Panc1 (cell line): Measurements from ENCODE around the gene OR9A2. TPM values are rescaled to one million over a fixed set of nuclear protein-coding genes. Genes with fewer than 3 reads are reported as not detected.
A peak's percentile ranks its signal among the peaks of the same experiment; 100 is the strongest.

Experiments used
- ATAC-seq: fragments of 200-7000 bp; cut with Tn5 transposase; 2 replicates; pipeline ENCODE4 v1.9.1; 2020; ENCODE audit warnings: mild to moderate bottlenecking, moderate library complexity
- Bru-seq: library from RNA; stranded (reverse); fragments of 400-500 nt; gene quantifications from one replicate; lab custom pipeline; 2021; lab: Mats Ljungman, UMichigan
- BruChase-seq, 2 experiments: library from RNA; stranded (reverse); fragments of 400-500 nt; gene quantifications; one replicate each; lab custom pipeline; 2021; lab: Mats Ljungman, UMichigan
- BruUV-seq: library from RNA; stranded (reverse); fragments of 400-500 nt; replicated peaks from 2 replicates; lab custom pipeline; 2021; lab: Mats Ljungman, UMichigan
- CTCF ChIA-PET: fragments of 300-600 bp; sonication (Branson Sonifier 250); formaldehyde crosslinking; loops from one replicate; lab custom pipeline; 2022; ENCODE audit warnings: antibody characterized with exemption; lab: Charles Lee
- POLR2A ChIA-PET: fragments of 300-600 bp; sonication (Branson Sonifier 250); formaldehyde crosslinking; loops from one replicate; lab custom pipeline; 2022; ENCODE audit warnings: antibody characterized with exemption; lab: Charles Lee
- DNase-seq: peaks from one replicate; pipeline ENCODE4 v3.0.0-alpha.2; 2010; ENCODE audit warnings: low read depth, low spot score
- H3K27ac ChIP-seq: 2 replicates; pipeline ENCODE4 v1.5.1; 2011; ENCODE audit warnings: mild to moderate bottlenecking, low read length, inconsistent platforms
- H3K27me3 ChIP-seq: fragments of 200-500 bp; sonication (Bioruptor generic); 2 replicates; pipeline ENCODE4 v1.6.0; 2014; ENCODE audit warnings: low read length, inconsistent platforms; ENCODE audit not compliant: control insufficient read depth, insufficient read depth
- H3K36me3 ChIP-seq: fragments of 200-500 bp; sonication (Bioruptor generic); 2 replicates; pipeline ENCODE4 v1.5.1; 2014; ENCODE audit warnings: inconsistent platforms, mild to moderate bottlenecking, low read length, moderate library complexity; ENCODE audit not compliant: control insufficient read depth, insufficient read depth
- H3K4me1 ChIP-seq: 2 replicates; pipeline ENCODE4 v1.5.1; 2011; ENCODE audit warnings: inconsistent platforms, mild to moderate bottlenecking, low read length, moderate library complexity; ENCODE audit not compliant: control insufficient read depth, insufficient read depth
- H3K4me3 ChIP-seq, 2 experiments: 2 replicates each; pipeline ENCODE4 v1.5.1; 2011 to 2012; ENCODE audit warnings: low read depth in 2 of 2, low read length in 2 of 2, mild to moderate bottlenecking in 2 of 2, inconsistent platforms in 1 of 2, moderate library complexity in 1 of 2
- H3K9me3 ChIP-seq: fragments of 200-500 bp; sonication (Bioruptor generic); 2 replicates; pipeline ENCODE4 v1.5.1; 2014; ENCODE audit warnings: low read depth, mild to moderate bottlenecking, inconsistent platforms, low read length, moderate library complexity; ENCODE audit not compliant: control insufficient read depth, insufficient read depth
- CTCF ChIP-seq: fragments of 450-650 bp; IDR thresholded peaks from 2 replicates; pipeline ENCODE4 v1.5.1; 2017; ENCODE audit warnings: mild to moderate bottlenecking
- POLR2AphosphoS5 ChIP-seq: IDR thresholded peaks from 2 replicates; pipeline ENCODE4 v1.6.1; 2012; ENCODE audit warnings: mild to moderate bottlenecking, low read depth, low read length, moderate library complexity
- REST ChIP-seq, 2 experiments: IDR thresholded peaks; 2 replicates each; pipeline ENCODE4 v1.6.1; 2011 to 2012; ENCODE audit warnings: low read depth in 2 of 2, control low read depth in 1 of 2, low read length in 1 of 2, mild to moderate bottlenecking in 1 of 2, moderate library complexity in 1 of 2; ENCODE audit not compliant: insufficient read depth in 1 of 2
- SIN3A ChIP-seq: IDR thresholded peaks from 2 replicates; pipeline ENCODE4 v1.6.1; 2012; ENCODE audit warnings: low read depth, mild to moderate bottlenecking, low read length, moderate library complexity, borderline replicate concordance; ENCODE audit not compliant: insufficient read depth
- TCF7L2 ChIP-seq: IDR thresholded peaks from 2 replicates; pipeline ENCODE4 v1.6.1; 2011; ENCODE audit warnings: mild to moderate bottlenecking, low read depth, low read length, inconsistent platforms
- in situ Hi-C: cut with HindIII; loops from 2 replicates; pipeline ENCODE4 v1.10.0; 2016; ENCODE audit warnings: low sequenced_read_pairs, low pct_unique_long_range_greater_than_20kb
- intact Hi-C: fragments of 100-400 bp; cut with micrococcal nuclease; formaldehyde crosslinking; loops from one replicate; pipeline ENCODE4 v1.10.0; 2022; ENCODE audit not compliant: unreplicated experiment
- long read RNA-seq: library from polyadenylated mRNA; unstranded; transcript quantifications from one replicate; pipeline ENCODE4 v2.0.0, GENCODE V29; 2021; ENCODE audit not compliant: unreplicated experiment
- polyA plus RNA-seq: library from polyadenylated mRNA; unstranded; fragments of >200 nt; gene quantifications from one replicate; pipeline ENCODE4 v1.2.1, GENCODE V29; 2012; ENCODE audit warnings: missing spikeins; ENCODE audit not compliant: insufficient read length
- total RNA-seq: library from RNA; stranded (reverse); gene quantifications from one replicate; pipeline ENCODE4 v1.2.1, GENCODE V29; 2021; ENCODE audit not compliant: unreplicated experiment

OR9A2 gene
- not detected for total RNA-seq
- polyA plus RNA-seq: not detected
- percentile 23 among the genes with signal in this experiment for Bru-seq, nascent RNA
- percentile 35 among the genes with signal in this experiment for BruChase-seq, experiment 1, labeled RNA remaining after a 2-hour chase
- BruChase-seq, experiment 2, labeled RNA remaining after a 6-hour chase: percentile 36 among the genes with signal in this experiment
- long read RNA-seq: 0 reads

- TF ChIP-seq CTCF (no peak), REST (IDR thresholded peaks at IDR 0.05; ENCODE audit: insufficient read depth in 1 of 2, low read depth in 2 of 2, low read length in 1 of 2) (no peak), TCF7L2 (no peak), SIN3A (no peak), POLR2AphosphoS5 (no peak)
- Histone ChIP-seq H3K27me3 (no peaks in the 10 kb centered on the region), H3K36me3 (no peaks in the 10 kb centered on the region), H3K4me3 (no peak within 1 kb of the TSS), H3K9me3 (no peaks in the 10 kb centered on the region), H3K4me1 (no peaks in the 10 kb centered on the region), H3K27ac (no peak within 1 kb of the TSS)
- CTCF ChIA-PET: no interaction called here
- ATAC-seq (no peak), DNase-seq (no peak)
- POLR2A ChIA-PET: no interaction called here
- in situ Hi-C loops (no loop called here), intact Hi-C loops (no loop called here)
- no TSS peak for BruUV-seq
These were observed at the start of gene OR9A2 for GRCh38 chr7:143027032-143027431. OR9A2 (minus strand) TSS chr7:143027132; CDS start chr7:143027132, 0 bp downstream.

GRCh38 chr7:143074141-143074540 lies 47.2 kb upstream of the OR9A2 start:
- in situ Hi-C loops: no loop called here
- Histone ChIP-seq H3K4me3 (no peak overlapping the region), H3K27me3 (no peaks in the 10 kb centered on the region), H3K36me3 (no peaks in the 10 kb centered on the region), H3K27ac (no peak overlapping the region), H3K4me1 (no peaks in the 10 kb centered on the region), H3K9me3 (no peaks in the 10 kb centered on the region)
- DNase-seq (no peak), ATAC-seq (no peak)
- ChIA-PET POLR2A (no interaction called here), CTCF (no interaction called here)
- intact Hi-C loops: no loop called here
- TF ChIP-seq POLR2AphosphoS5: no peak
- TF ChIP-seq TCF7L2: no peak
- TF ChIP-seq REST (IDR thresholded peaks at IDR 0.05; ENCODE audit: insufficient read depth in 1 of 2, low read depth in 2 of 2, low read length in 1 of 2): no peak
- BruUV-seq: no TSS peak
